OCI-LY7 (cell line): ENCODE measurements around the gene GPS1. TPM values are rescaled to one million over a fixed set of nuclear protein-coding genes. Genes with fewer than 3 reads are reported as not detected.

ENCODE experiments used
- BruUV-seq: library from RNA; stranded (reverse); fragments of 400-500 nt; replicated peaks from 2 replicates; lab custom pipeline; 2021; lab: Mats Ljungman, UMichigan
- CTCF ChIA-PET: fragments of 300-600 bp; sonication (Branson Sonifier 250); formaldehyde crosslinking; loops from one replicate; lab custom pipeline; 2022; ENCODE audit warnings: antibody characterized with exemption; ENCODE audit not compliant: unreplicated experiment; lab: Charles Lee
- POLR2A ChIA-PET: fragments of 300-600 bp; sonication (Branson Sonifier 250); formaldehyde crosslinking; loops from one replicate; lab custom pipeline; 2022; ENCODE audit warnings: antibody characterized with exemption; lab: Charles Lee
- DNase-seq: peaks from one replicate; pipeline ENCODE4 v3.0.0-alpha.2; 2015; ENCODE audit warnings: low spot score
- H2AFZ ChIP-seq: fragments of 200-600 bp; sonication (generic), shearing (Covaris generic); 2 replicates; pipeline ENCODE4 v1.6.1; 2014; ENCODE audit warnings: mild to moderate bottlenecking, antibody characterized with exemption, low read length, moderate library complexity
- H3K27ac ChIP-seq: fragments of 200-600 bp; sonication (generic); 2 replicates; pipeline ENCODE4 v1.5.1; 2014; ENCODE audit warnings: mixed run types, low read depth, mild to moderate bottlenecking, moderate library complexity, low read length, inconsistent platforms; ENCODE audit not compliant: poor library complexity, severe bottlenecking
- H3K36me3 ChIP-seq: fragments of 200-600 bp; sonication (generic); 2 replicates; pipeline ENCODE4 v1.6.1; 2014; ENCODE audit warnings: mild to moderate bottlenecking, antibody characterized with exemption, low read length, moderate library complexity, mixed read lengths; ENCODE audit not compliant: insufficient read depth
- H3K4me1 ChIP-seq: fragments of 200-600 bp; sonication (generic); 2 replicates; pipeline ENCODE4 v1.5.1; 2014; ENCODE audit warnings: mild to moderate bottlenecking, low read length; ENCODE audit not compliant: insufficient read depth, poor library complexity, severe bottlenecking
- H3K4me2 ChIP-seq: fragments of 200-600 bp; sonication (generic); 2 replicates; pipeline ENCODE4 v1.6.1; 2014; ENCODE audit warnings: mild to moderate bottlenecking, low read length
- H3K4me3 ChIP-seq: fragments of 200-600 bp; sonication (generic); 2 replicates; pipeline ENCODE4 v1.5.1; 2014; ENCODE audit warnings: mild to moderate bottlenecking, low read depth, low read length; ENCODE audit not compliant: poor library complexity, severe bottlenecking
- H3K79me2 ChIP-seq: fragments of 200-600 bp; sonication (generic); 2 replicates; pipeline ENCODE4 v1.6.1; 2016; ENCODE audit warnings: low read depth, mild to moderate bottlenecking, low read length, moderate library complexity, mixed read lengths; ENCODE audit not compliant: insufficient read depth
- H3K9me2 ChIP-seq: fragments of 200-600 bp; sonication (generic); 2 replicates; pipeline ENCODE4 v1.6.1; 2016; ENCODE audit warnings: mild to moderate bottlenecking, low read length, mixed read lengths; ENCODE audit not compliant: insufficient read depth
- H3K9me3 ChIP-seq: fragments of 200-600 bp; sonication (generic); 2 replicates; pipeline ENCODE4 v1.6.1; 2014; ENCODE audit warnings: mild to moderate bottlenecking, mixed run types, low read length, mixed read lengths
- H4K20me1 ChIP-seq: fragments of 200-600 bp; sonication (generic); 2 replicates; pipeline ENCODE4 v1.6.1; 2014; ENCODE audit warnings: mild to moderate bottlenecking, antibody characterized with exemption, low read length, moderate library complexity, mixed read lengths; ENCODE audit not compliant: insufficient read depth
- CTCF ChIP-seq: fragments of 200-600 bp; sonication (generic); conservative IDR thresholded peaks from 2 replicates; pipeline ENCODE4 v1.5.1; 2014; ENCODE audit warnings: mild to moderate bottlenecking, antibody characterized with exemption, low read length, moderate library complexity, mixed read lengths
- EZH2phosphoT487 ChIP-seq: fragments of 200-600 bp; sonication (generic); IDR thresholded peaks from 2 replicates; pipeline ENCODE4 v1.6.1; 2018; ENCODE audit warnings: low read depth, borderline replicate concordance, mild to moderate bottlenecking, mixed run types, antibody characterized with exemption, low read length, moderate library complexity, mixed read lengths
- intact Hi-C: fragments of 100-400 bp; cut with micrococcal nuclease; formaldehyde crosslinking; loops from one replicate; pipeline ENCODE4 v1.10.0; 2022; ENCODE audit not compliant: unreplicated experiment
- total RNA-seq, 2 experiments: library from RNA; depleted of rRNA in 1 of 2; stranded (reverse); fragments of >200 nt in 1 of 2; shearing (Covaris generic) in 1 of 2; gene quantifications; 2 replicates each; pipeline ENCODE4 v1.2.3, GENCODE V29; 2014 to 2022

Gene GPS1
- total RNA-seq, 2 experiments from 2014 or later: 133 to 169 TPM

DNA sequence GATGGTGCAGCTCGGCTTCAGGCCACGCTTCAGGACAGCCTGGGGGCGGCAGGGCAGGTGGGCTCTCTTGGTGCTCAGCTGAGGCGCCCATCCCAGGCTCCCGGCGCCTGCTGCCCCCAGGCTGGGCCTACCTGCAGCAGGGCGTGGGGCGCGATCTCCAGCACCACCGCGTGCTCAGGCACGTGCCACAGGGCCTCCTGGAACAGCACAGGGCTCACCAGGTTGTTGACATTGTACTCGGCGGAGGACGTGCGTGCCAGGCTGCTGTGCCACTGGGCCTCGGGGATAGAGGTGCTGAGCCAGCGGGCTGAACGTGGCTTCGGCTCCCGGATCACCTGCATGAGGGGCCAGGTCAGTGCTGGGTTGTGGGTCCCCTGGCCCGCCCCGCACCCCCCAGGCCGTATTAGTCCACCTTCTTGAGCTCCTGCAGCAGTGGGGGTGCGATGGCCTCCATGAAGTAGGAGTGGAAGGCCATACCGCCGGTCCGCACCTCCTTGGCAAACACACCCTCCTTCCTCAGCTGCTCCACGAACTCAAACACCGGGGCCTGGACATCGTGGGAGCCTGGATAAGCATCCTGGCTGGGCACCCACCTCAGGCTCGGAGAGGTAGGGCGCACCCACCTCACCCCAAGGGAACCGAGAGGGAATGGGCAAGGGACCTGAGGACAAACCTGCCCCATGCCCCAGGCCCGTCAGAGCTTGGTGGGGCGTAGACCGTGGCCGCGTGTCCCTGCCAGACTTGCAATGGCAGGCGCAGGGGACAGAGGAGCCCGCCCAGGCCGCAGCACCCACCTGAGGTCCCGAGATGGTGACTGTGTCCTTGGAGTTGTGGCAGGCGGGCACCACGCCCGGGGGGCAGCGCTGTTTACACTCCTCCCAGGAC lies 37.4 kb downstream of the GPS1 start:
- Histone ChIP-seq H4K20me1 (no peaks in the 10 kb centered on the region), H3K36me3 (peaks cover 99% of the 10 kb centered on the region), H3K4me3 (no peak overlapping the region), H3K4me2 (no peak overlapping the region), H3K9me2 (no peaks in the 10 kb centered on the region), H3K79me2 (no peaks in the 10 kb centered on the region), H3K27ac (no peak overlapping the region), H3K4me1 (no peaks in the 10 kb centered on the region), H3K9me3 (no peaks in the 10 kb centered on the region), H2AFZ (no peak overlapping the region)
- ChIA-PET CTCF (no interaction called here), POLR2A (no interaction called here)
- TF ChIP-seq EZH2phosphoT487: no peak
- TF ChIP-seq CTCF: no peak
- intact Hi-C loops: no loop called here
- DNase-seq: no peak
- TSS peak; percentile 47 for BruUV-seq

- Histone ChIP-seq H3K4me2 (no peak overlapping the region), H3K27ac (no peak overlapping the region), H3K4me1 (no peaks in the 10 kb centered on the region), H3K4me3 (no peak overlapping the region), H3K9me3 (no peaks in the 10 kb centered on the region), H3K9me2 (no peaks in the 10 kb centered on the region), H3K36me3 (peaks cover 96% of the 10 kb centered on the region), H4K20me1 (no peaks in the 10 kb centered on the region), H2AFZ (no peak overlapping the region), H3K79me2 (no peaks in the 10 kb centered on the region)
- intact Hi-C loops: no loop called here
- POLR2A ChIA-PET: no interaction called here
- BruUV-seq: no TSS peak
- TF ChIP-seq CTCF: no peak
- DNase-seq: no peak
- CTCF ChIA-PET: no interaction called here
Observed at GRCh38 chr17:82089723-82090548, 38.2 kb downstream of the GPS1 start.
